ENCODE results near the gene TFR2. TPM values are rescaled to one million over a fixed set of nuclear protein-coding genes. Genes with fewer than 3 reads are reported as not detected.
A peak's percentile ranks its signal among the peaks of the same experiment; 100 is the strongest.

TFR2 gene
- total RNA-seq, 1 experiment from 2014 or later, result 1.1 TPM

DNA sequence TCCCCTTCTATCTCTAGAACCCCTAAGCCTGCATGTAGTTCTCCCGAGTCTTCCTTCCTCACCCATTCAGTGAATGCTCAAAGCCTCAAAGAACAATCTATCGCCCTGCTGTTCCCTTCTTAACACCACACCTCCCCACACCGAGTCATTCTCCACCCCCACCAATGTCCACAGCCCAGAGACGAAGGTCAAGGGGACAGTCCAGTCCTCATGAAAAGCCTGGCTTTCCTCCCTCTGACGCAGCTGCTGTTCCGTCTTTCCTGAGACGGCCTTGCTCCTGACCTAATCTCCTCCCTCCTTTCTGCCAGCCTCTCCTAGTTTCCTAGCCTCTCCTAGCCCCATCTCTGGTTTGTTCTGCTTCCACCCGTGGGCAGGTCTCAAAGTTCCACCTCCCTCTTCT, 19.8 kb downstream of the TFR2 start:
- in situ Hi-C loops (cut with HindIII; ENCODE audit: low sequenced_read_pairs), result no loop called here
- no peak for DNase-seq (ENCODE audit: low spot score)

GRCh38 chr7:100620804-100621203, 20.5 kb downstream of the TFR2 start:
- in situ Hi-C loops (cut with HindIII; ENCODE audit: low sequenced_read_pairs), result no loop called here
- DNase-seq (ENCODE audit: low spot score), result no peak

DNA sequence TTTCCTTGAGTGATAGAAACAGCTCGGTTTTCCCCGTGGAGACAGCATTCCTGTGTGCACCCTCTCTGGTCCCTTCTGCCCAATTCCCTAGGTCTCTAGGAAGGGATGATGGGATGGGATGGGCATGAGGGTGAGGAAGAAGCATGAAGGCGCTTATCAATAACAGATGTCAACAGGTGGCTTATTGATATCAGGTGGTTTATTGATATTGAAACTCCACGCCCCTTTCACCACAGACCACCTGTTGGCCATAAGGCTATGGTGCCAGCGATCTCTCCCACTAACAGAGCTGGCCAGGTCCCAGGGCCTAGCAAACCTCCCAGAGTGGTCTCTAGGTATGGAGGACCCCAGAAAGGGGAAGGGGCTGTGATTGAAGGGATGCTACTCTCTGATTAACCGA, 21.1 kb downstream of the TFR2 start:
- in situ Hi-C loops (cut with HindIII; ENCODE audit: low sequenced_read_pairs), result no loop called here
- no peak for DNase-seq (ENCODE audit: low spot score)

DNA sequence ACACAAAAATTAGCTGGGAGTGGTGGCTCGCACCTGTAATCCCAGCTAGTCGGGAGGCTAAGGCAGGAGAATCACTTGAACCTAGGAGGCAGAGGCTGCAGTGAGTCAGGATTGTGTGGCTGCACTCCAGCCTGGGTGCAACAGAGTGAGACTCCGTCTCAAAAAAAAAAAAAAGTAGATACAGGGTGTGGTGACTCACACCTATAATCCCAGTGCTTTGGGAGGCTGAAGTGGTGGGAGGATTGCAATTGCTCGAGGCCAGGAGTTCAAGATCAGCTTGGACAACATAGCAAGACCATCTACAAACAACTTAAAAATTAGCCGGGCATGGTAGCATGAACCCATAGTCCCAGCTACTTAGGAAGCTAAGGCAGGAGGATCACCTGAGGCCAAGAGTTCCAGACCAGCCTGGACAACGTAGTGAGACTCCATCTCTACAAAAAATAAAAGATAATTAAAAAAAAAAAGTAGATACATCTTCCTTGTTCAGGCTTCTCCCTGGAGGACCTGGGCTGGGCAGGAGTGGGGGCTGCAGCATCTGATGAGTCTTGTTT, 27.0 kb downstream of the TFR2 start:
- no peak for DNase-seq (ENCODE audit: low spot score)
- in situ Hi-C loops (cut with HindIII; ENCODE audit: low sequenced_read_pairs), result no loop called here

DNA sequence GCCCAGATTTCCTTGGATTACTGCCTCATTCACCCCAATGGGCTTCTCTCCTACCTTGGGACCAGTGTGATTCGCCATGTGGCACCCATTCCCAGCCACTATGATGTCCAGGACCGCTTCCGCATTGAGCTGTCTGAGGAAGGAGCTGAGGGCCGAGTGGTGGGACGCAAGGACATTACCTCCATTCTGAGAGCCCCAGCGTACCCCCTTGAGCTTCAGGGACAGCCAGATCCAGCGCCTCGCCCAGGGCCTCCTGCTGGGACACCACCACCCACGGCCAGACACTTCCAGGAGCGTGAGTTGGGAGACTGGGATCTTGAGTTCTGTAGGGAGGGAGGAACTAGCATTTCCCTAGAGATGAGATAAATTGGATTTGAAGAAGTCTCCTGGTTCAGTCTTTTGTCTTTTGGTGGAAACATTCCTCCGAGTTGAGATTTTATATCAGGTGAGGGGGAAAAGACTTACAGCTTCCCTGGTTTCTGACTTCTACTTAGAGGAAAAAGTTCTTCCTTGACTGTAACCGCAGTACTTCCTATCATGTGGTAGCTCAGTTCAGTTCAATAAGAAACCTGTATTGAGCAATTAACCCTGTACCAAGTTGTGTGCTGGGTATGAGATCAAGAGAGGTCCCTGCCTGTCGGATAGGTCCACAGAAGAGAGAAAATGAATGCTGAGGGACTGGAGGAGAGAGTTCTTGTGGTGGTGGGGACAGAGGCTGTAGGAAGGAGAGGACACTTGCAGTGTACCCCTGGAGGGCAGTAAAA, 27.8 kb downstream of the TFR2 start:
- in situ Hi-C loops (cut with HindIII; ENCODE audit: low sequenced_read_pairs), result no loop called here
- DNase-seq (ENCODE audit: low spot score), result no peak

- in situ Hi-C loops (cut with HindIII; ENCODE audit: low sequenced_read_pairs), result no loop called here
- no peak for DNase-seq (ENCODE audit: low spot score)
These were observed 28.5 kb downstream of the TFR2 start for GRCh38 chr7:100612730-100613390.

DNA sequence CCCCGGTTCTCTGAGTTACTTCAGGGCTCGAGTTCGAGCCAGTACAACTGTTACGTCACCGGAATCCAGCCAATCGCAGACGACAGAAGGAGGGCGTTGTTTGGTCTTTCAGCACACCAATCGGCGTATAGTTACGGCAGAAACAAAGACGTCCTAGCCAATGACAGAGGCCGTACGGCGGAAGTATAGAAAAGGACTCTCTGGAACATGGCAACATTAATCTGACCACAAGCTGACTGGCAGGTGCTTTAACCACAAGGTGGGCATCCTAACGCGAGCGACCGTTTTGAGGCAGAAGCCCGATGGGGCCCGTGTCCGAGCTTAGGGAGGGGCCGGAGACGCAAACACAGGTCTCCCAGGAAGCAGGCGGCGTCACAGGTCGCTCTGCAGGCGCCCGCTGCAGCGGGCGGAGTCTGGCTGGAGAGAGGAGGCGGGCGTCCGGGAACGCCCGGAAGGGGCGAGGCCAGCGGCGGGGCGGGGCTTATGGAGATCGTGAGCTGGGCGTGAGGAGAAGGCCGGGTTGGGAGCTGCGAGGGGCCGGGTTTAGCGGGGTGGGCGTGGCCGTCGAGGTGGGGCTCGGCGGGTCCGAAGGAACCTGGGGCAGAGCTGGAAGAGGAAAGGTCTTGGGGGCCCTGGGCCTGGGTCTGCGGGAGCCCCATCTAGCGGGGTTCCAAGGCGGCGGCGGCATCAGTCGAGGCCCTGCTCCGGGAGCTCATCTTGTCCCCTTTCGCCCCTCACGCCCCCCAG, 29.2 kb downstream of the TFR2 start, which contains the start of gene MOSPD3:
MOSPD3 (plus strand) TSS at position 558 of the 747 bp plus-strand sequence. CDS start 252 bp downstream, outside the sequence.
- peak; percentile 100 for DNase-seq (ENCODE audit: low spot score)
- in situ Hi-C loops (cut with HindIII; ENCODE audit: low sequenced_read_pairs), result no loop called here

GRCh38 chr7:100609958-100610357, 31.4 kb downstream of the TFR2 start:
- no peak for DNase-seq (ENCODE audit: low spot score)
- in situ Hi-C loops (cut with HindIII; ENCODE audit: low sequenced_read_pairs), result no loop called here

DNA sequence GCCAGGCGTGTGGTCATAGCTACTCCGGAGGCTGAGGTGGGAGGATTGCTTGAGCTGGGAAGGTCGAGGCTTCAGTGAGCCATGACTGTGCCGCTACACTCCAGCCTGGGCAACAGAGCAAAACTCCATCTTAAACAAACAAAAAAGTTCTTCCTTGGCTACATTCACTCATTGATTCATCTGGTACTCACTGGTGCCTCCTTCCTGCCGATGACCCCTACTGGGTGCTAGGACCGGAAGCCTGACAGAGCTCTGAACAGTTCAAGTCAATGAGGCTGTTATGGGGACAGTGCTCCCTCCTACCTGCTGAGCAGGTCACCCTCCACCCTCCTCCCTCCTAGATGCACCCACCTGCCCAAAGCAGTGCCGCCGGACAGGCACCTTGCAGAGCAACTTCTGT, 34.2 kb downstream of the TFR2 start:
- in situ Hi-C loops (cut with HindIII; ENCODE audit: low sequenced_read_pairs), result no loop called here
- DNase-seq (ENCODE audit: low spot score), result no peak

- no peak for DNase-seq (ENCODE audit: low spot score)
- in situ Hi-C loops (cut with HindIII; ENCODE audit: low sequenced_read_pairs), result no loop called here
These were observed 35.0 kb downstream of the TFR2 start for GRCh38 chr7:100606313-100606712.

GRCh38 chr7:100604976-100605911, 36.1 kb downstream of the TFR2 start:
- DNase-seq (ENCODE audit: low spot score), result peak; percentile 24
- in situ Hi-C loops (cut with HindIII; ENCODE audit: low sequenced_read_pairs), result no loop called here

DNA sequence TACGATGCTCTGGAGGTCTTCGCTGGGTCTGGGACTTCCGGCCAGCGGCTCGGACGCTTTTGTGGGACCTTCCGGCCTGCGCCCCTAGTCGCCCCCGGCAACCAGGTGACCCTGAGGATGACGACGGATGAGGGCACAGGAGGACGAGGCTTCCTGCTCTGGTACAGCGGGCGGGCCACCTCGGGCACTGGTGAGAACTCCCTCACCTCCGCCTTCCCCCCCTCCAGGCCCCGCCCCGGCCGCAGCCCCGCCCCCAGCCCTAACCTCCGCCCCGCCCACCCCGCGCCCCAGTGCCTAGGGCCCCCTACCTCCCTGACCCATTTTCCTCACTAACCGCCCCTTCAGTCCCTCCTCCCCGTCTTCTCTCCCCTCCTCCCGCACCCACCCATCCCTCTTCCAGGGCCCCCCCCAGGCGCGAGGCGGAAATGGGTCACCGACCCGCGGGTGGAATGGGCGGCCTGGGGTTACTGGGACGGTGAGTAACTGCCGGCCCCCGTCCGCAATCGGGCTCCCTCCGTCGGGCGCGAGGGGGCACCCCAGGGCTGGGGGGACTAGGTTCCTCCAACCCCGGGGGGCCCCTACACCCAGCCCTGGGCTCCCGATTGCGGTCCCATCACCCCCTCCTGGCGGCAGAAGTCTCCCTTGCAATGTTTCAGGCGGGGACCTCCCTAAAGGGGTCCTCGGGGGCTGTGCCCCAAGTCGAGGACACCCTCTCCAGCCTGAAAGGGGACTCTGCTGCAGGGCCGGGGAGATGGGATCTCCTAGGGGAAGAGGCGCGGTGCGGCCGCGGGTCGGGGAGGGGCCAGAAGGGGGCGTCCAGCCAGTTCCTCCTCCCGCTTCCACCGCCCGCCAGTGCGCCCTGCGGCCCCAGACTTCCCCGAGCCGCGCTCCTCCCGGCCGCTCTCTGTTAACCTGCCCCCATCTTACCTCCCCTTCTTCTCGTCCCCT, 37.0 kb downstream of the TFR2 start:
- in situ Hi-C loops (cut with HindIII; ENCODE audit: low sequenced_read_pairs), result no loop called here
- DNase-seq (ENCODE audit: low spot score), result peak; percentile 75

GRCh38 chr7:100603726-100604027, 37.7 kb downstream of the TFR2 start:
- in situ Hi-C loops (cut with HindIII; ENCODE audit: low sequenced_read_pairs), result no loop called here
- peak; percentile 47 for DNase-seq (ENCODE audit: low spot score)

DNA sequence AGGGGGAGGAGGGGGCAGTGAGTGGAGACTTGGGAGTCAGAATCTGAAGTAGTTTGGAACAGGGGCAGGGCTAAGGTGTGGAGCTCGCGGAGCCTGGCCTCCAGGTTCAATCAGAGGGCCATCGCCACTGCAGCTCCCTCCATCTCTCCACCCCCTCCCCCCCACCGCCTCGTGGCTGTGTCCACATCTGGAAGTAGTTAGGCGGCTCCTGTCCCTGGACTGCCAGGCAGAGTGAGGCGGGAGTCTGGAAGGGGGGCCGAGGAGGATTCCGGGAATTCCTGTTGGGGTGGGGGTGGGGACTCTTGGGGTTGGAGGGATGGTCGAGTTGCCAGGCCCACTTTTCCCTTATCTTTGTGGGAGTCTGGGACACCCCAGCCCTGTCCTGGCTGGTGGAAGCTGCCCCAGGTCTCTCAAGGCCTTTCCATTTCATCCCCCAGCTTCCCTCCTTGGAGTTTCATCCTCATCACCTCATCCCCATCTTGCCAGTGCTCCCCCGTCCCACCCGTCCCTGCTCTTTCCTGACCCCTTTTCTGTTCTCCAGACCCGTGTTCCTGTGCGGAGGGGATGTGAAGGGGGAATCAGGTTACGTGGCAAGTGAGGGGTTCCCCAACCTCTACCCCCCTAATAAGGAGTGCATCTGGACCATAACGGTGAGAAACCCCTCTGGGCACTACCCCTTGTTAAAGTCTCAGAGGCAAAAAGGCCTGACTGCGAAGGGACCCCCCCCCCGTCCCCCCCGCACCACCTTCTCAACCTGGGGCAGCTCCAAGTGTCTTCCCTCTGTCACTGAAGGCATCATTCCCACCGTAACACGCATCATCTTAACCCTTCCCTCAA, 38.2 kb downstream of the TFR2 start:
- in situ Hi-C loops (cut with HindIII; ENCODE audit: low sequenced_read_pairs), result no loop called here
- peak; percentile 27 for DNase-seq (ENCODE audit: low spot score)

GRCh38 chr7:100600730-100601038, 40.7 kb downstream of the TFR2 start:
- in situ Hi-C loops (cut with HindIII; ENCODE audit: low sequenced_read_pairs), result no loop called here
- DNase-seq (ENCODE audit: low spot score), result no peak

DNA sequence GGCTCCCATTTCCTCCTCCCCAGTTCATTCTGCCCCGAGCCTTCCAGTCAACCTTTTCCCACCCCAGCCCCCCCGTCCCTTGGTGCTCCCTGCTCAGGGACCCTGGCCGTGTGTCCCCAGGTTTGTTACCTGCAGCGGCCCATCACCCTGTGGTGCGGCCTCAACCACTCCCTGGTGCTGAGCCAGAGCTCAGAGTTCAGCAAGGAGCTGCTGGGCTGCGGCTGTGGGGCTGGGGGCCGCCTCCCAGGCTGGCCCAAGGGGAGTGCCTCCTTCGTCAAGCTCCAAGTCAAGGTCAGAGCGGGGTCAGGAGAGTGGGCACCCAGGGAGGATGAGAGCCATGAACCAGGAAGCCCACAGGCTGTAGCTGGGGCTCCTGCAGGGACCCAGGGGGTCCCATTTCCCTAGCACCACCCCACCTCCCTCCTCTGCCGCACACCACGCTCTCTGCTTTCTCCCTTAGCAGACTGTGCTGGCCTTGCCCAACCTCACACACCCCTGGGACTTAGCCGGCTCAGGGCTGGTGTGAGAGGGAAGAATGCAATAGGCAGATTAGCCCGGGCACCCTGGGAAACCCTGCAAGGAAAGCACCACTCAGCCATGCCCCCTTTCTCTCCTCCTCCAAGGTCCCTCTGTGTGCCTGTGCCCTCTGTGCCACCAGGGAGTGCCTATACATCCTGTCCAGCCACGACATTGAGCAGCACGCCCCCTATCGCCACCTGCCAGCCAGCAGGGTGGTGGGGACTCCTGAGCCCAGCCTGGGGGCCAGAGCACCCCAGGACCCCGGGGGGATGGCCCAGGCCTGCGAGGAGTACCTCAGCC, 41.2 kb downstream of the TFR2 start:
- no peak for DNase-seq (ENCODE audit: low spot score)
- in situ Hi-C loops (cut with HindIII; ENCODE audit: low sequenced_read_pairs), result no loop called here
